ENCODE data around the gene KITLG. TPM values are rescaled to one million over a fixed set of nuclear protein-coding genes. Genes with fewer than 3 reads are reported as not detected.
"Not testable (repeated sequence)": the region's sequence is repeated elsewhere in the genome, so short reads cannot be mapped to it uniquely, and the experiment has no call there.

Gene KITLG
- total RNA-seq, 1 experiment from 2014 or later: 14.9 TPM

GRCh38 chr12:88468581-88468980, 111.7 kb downstream of the KITLG start:
- BruUV-seq (replicated peaks): no TSS peak

GRCh38 chr12:88466708-88467107, 113.6 kb downstream of the KITLG start:
- H3K9ac ChIP-seq (ENCODE audit: low read length); H3K36me3 ChIP-seq (ENCODE audit: low read depth, low read length); ATAC-seq; BruUV-seq (replicated peaks); H3K9me3 ChIP-seq (ENCODE audit: low read length); POLR2A ChIA-PET (ENCODE audit: unreplicated experiment); DNase-seq; H3K4me1 ChIP-seq (ENCODE audit: insufficient read depth, low read length); intact Hi-C loops (cut with micrococcal nuclease); H4K20me1 ChIP-seq (ENCODE audit: low read length); H2AFZ ChIP-seq (ENCODE audit: low read length); H3K4me2 ChIP-seq (ENCODE audit: low read length); CTCF ChIA-PET; H3K4me3 ChIP-seq (ENCODE audit: low read length); H3K27me3 ChIP-seq (ENCODE audit: low read length); H3F3A ChIP-seq (ENCODE audit: low read length, unreplicated experiment); H3K79me2 ChIP-seq (ENCODE audit: low read length); H3K9me2 ChIP-seq (replicated peaks; ENCODE audit: low read length); H3K27ac ChIP-seq (ENCODE audit: low read length): not testable (repeated sequence)

More at GRCh38 chr12:88468581-88468980, 111.7 kb downstream of the KITLG start:
- Histone ChIP-seq H3K27ac (ENCODE audit: low read length) (no peak overlapping the region), H4K20me1 (ENCODE audit: low read length) (no peaks in the 10 kb centered on the region), H3K79me2 (ENCODE audit: low read length) (no peaks in the 10 kb centered on the region), H2AFZ (ENCODE audit: low read length) (no peak overlapping the region), H3K9me2 (replicated peaks; ENCODE audit: low read length) (no peaks in the 10 kb centered on the region), H3F3A (ENCODE audit: low read length, unreplicated experiment) (no peaks in the 10 kb centered on the region), H3K9ac (ENCODE audit: low read length) (no peak overlapping the region), H3K4me3 (ENCODE audit: low read length) (no peak overlapping the region), H3K9me3 (ENCODE audit: low read length) (no peaks in the 10 kb centered on the region), H3K27me3 (ENCODE audit: low read length) (no peaks in the 10 kb centered on the region), H3K36me3 (ENCODE audit: low read depth, low read length) (no peaks in the 10 kb centered on the region), H3K4me1 (ENCODE audit: insufficient read depth, low read length) (peaks cover 21% of the 10 kb centered on the region), H3K4me2 (ENCODE audit: low read length) (no peak overlapping the region)
- DNase-seq (no peak), ATAC-seq (no peak)
- ChIA-PET POLR2A (ENCODE audit: unreplicated experiment) (no interaction called here), CTCF (no interaction called here)
- intact Hi-C loops (cut with micrococcal nuclease): no loop called here
- TF ChIP-seq EZH2 (IDR thresholded peaks at IDR 0.05; ENCODE audit: low read length, unreplicated experiment) (no peak), CTCF (conservative IDR thresholded peaks at IDR 0.05; ENCODE audit: low read depth, low read length) (no peak), EZH2phosphoT487 (IDR thresholded peaks at IDR 0.05; ENCODE audit: borderline replicate concordance, low read length) (no peak)

GRCh38 chr12:88458327-88458726, 121.9 kb downstream of the KITLG start:
- Histone ChIP-seq H2AFZ (ENCODE audit: low read length) (no peak overlapping the region), H3K4me1 (ENCODE audit: insufficient read depth, low read length) (no peaks in the 10 kb centered on the region), H3K79me2 (ENCODE audit: low read length) (no peaks in the 10 kb centered on the region), H3K4me2 (ENCODE audit: low read length) (no peak overlapping the region), H3K27ac (ENCODE audit: low read length) (no peak overlapping the region), H3K27me3 (ENCODE audit: low read length) (no peaks in the 10 kb centered on the region), H3K9ac (ENCODE audit: low read length) (no peak overlapping the region), H3K9me3 (ENCODE audit: low read length) (no peaks in the 10 kb centered on the region), H3K9me2 (replicated peaks; ENCODE audit: low read length) (no peaks in the 10 kb centered on the region), H3K36me3 (ENCODE audit: low read depth, low read length) (no peaks in the 10 kb centered on the region), H3F3A (ENCODE audit: low read length, unreplicated experiment) (no peaks in the 10 kb centered on the region), H3K4me3 (ENCODE audit: low read length) (no peak overlapping the region), H4K20me1 (ENCODE audit: low read length) (no peaks in the 10 kb centered on the region)
- ChIA-PET CTCF (no interaction called here), POLR2A (ENCODE audit: unreplicated experiment) (no interaction called here)
- no TSS peak for BruUV-seq (replicated peaks)
- ATAC-seq (no peak), DNase-seq (no peak)
- TF ChIP-seq CTCF (conservative IDR thresholded peaks at IDR 0.05; ENCODE audit: low read depth, low read length): no peak
- TF ChIP-seq EZH2 (IDR thresholded peaks at IDR 0.05; ENCODE audit: low read length, unreplicated experiment): no peak
- TF ChIP-seq EZH2phosphoT487 (IDR thresholded peaks at IDR 0.05; ENCODE audit: borderline replicate concordance, low read length): no peak
- intact Hi-C loops (cut with micrococcal nuclease): no loop called here

All from PC-3 (cell line).